ENCODE results near the gene PSME1.

DNA sequence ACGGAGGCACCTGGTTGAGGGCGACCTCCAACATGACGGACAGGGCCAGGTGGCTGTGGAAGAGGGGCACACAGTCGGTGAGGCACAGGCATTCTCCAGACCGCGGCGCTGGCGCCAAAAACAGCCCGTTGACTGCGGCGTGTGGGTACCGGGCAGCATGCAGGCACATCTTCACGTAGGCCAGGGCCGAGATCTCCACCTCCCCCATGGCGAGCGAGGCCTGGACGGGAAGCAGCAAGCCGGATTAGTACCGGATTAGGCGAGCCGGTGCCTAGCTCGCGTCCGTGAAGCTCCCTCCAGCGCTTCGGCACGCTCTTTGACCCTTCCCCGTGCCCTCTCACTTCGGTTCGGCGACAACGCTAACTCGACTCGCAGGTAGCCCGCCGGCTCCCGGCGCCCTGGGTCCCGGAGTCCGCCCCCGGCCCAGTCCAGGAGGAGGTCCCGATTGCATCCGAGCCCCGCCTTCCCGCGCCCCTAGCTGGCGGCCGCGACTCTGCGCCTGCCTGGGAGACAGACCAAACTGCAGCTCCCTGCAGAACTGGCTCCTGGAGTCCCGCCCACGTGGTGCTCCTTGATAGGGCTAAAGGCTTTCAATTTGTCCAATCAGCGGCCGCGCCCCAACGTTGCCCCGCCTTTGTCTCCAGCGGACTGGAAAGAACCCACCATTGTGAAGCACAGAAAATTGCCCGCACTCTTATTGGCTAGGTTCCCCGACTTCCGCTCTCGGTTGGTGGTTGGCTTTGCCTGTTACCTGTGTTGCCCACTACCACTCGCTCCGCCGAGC is 5.3 kb downstream of the PSME1 start, which contains the start of gene EMC9:
- TF ChIP-seq, protein P1, sequence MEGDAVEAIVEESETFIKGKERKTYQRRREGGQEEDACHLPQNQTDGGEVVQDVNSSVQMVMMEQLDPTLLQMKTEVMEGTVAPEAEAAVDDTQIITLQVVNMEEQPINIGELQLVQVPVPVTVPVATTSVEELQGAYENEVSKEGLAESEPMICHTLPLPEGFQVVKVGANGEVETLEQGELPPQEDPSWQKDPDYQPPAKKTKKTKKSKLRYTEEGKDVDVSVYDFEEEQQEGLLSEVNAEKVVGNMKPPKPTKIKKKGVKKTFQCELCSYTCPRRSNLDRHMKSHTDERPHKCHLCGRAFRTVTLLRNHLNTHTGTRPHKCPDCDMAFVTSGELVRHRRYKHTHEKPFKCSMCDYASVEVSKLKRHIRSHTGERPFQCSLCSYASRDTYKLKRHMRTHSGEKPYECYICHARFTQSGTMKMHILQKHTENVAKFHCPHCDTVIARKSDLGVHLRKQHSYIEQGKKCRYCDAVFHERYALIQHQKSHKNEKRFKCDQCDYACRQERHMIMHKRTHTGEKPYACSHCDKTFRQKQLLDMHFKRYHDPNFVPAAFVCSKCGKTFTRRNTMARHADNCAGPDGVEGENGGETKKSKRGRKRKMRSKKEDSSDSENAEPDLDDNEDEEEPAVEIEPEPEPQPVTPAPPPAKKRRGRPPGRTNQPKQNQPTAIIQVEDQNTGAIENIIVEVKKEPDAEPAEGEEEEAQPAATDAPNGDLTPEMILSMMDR (conservative IDR thresholded peaks at IDR 0.05; ENCODE audit: low read depth, low read length) = peak; percentile 32
- TF ChIP-seq, protein P2, sequence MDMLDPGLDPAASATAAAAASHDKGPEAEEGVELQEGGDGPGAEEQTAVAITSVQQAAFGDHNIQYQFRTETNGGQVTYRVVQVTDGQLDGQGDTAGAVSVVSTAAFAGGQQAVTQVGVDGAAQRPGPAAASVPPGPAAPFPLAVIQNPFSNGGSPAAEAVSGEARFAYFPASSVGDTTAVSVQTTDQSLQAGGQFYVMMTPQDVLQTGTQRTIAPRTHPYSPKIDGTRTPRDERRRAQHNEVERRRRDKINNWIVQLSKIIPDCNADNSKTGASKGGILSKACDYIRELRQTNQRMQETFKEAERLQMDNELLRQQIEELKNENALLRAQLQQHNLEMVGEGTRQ (IDR thresholded peaks at IDR 0.05; ENCODE audit: low read depth, low read length) = peak; percentile 91
- TF ChIP-seq MAZ (IDR thresholded peaks at IDR 0.05; ENCODE audit: borderline replicate concordance, low read depth, low read length) (peak; percentile 36; the same call in 1 of the 2 replicates), FOS (IDR thresholded peaks at IDR 0.05; ENCODE audit: low read depth, low read length) (peak; percentile 39; the same call in 1 of the 2 replicates), POLR2A (IDR thresholded peaks at IDR 0.05; ENCODE audit: low read depth, low read length) (peak; percentile 84), RAD21 (IDR thresholded peaks at IDR 0.05; ENCODE audit: low read length) (no peak), CEBPB (IDR thresholded peaks at IDR 0.05; ENCODE audit: low read depth, low read length) (no peak), RCOR1 (IDR thresholded peaks at IDR 0.05; ENCODE audit: insufficient replicate concordance, low read length) (no peak), MAFK (IDR thresholded peaks at IDR 0.05; ENCODE audit: low read depth, low read length) (0 out of 2 replicates have a peak, but pooled peaks have one; percentile 10), MXI1 (IDR thresholded peaks at IDR 0.05; ENCODE audit: borderline replicate concordance, low read depth, low read length) (peak; percentile 44; the same call in 1 of the 2 replicates), RFX5 (IDR thresholded peaks at IDR 0.05; ENCODE audit: low read depth, low read length) (peak; percentile 78)
- TF ChIP-seq, protein P3, sequence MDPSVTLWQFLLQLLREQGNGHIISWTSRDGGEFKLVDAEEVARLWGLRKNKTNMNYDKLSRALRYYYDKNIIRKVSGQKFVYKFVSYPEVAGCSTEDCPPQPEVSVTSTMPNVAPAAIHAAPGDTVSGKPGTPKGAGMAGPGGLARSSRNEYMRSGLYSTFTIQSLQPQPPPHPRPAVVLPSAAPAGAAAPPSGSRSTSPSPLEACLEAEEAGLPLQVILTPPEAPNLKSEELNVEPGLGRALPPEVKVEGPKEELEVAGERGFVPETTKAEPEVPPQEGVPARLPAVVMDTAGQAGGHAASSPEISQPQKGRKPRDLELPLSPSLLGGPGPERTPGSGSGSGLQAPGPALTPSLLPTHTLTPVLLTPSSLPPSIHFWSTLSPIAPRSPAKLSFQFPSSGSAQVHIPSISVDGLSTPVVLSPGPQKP (IDR thresholded peaks at IDR 0.05; ENCODE audit: borderline replicate concordance, low read depth, low read length) = no peak

Data from IMR-90 (cell line).